Activated CD4-positive, alpha-beta T cell treated with anti-CD3 and anti-CD28 coated beads for 36 hours (primary cell): Measurements from ENCODE around the gene HNRNPL. TPM values are rescaled to one million over a fixed set of nuclear protein-coding genes. Genes with fewer than 3 reads are reported as not detected.
"Not testable (repeated sequence)": the region's sequence is repeated elsewhere in the genome, so short reads cannot be mapped to it uniquely, and the experiment has no call there.

Source experiments
- ATAC-seq: fragments of 200-7000 bp; cut with Tn5 transposase; one replicate; pipeline ENCODE4 v1.10.0; 2021; ENCODE audit warnings: mild to moderate bottlenecking, moderate library complexity
- CTCF ChIA-PET: fragments of 350-600 bp; sonication (Branson Sonifier 250); formaldehyde crosslinking; loops from one replicate; lab custom pipeline; 2021; ENCODE audit warnings: antibody characterized with exemption; lab: Charles Lee
- POLR2A ChIA-PET: fragments of 350-600 bp; sonication (Branson Sonifier 250); formaldehyde crosslinking; loops from one replicate; lab custom pipeline; 2021; ENCODE audit warnings: antibody characterized with exemption, inconsistent platforms; lab: Charles Lee
- DNase-seq: peaks from one replicate; pipeline ENCODE4 v3.0.0-alpha.2; 2020
- H3K27ac Mint-ChIP-seq: one replicate; pipeline ENCODE4 v1.8.0; 2021; ENCODE audit warnings: mixed read lengths
- H3K27me3 Mint-ChIP-seq: one replicate; pipeline ENCODE4 v1.8.0; 2021; ENCODE audit warnings: mixed read lengths
- H3K36me3 Mint-ChIP-seq: one replicate; pipeline ENCODE4 v1.8.0; 2021; ENCODE audit warnings: low read depth, mixed read lengths
- H3K4me1 Mint-ChIP-seq: one replicate; pipeline ENCODE4 v1.8.0; 2021; ENCODE audit warnings: mixed read lengths
- H3K4me3 Mint-ChIP-seq: one replicate; pipeline ENCODE4 v1.8.0; 2021; ENCODE audit warnings: mild to moderate bottlenecking, moderate library complexity, mixed read lengths
- H3K9me3 Mint-ChIP-seq: one replicate; pipeline ENCODE4 v1.8.0; 2021; ENCODE audit warnings: low read depth, mixed read lengths
- intact Hi-C, 2 experiments: fragments of 100-400 bp; cut with DNase I in 1 of 2; cut with micrococcal nuclease in 1 of 2; formaldehyde crosslinking; loops; one replicate each; pipeline versions ENCODE4 v1.14.2 to v1.15.1; 2022 to 2024; cut with DNase I, micrococcal nuclease
- total RNA-seq, 2 experiments: library from RNA; stranded (reverse); gene quantifications; one replicate each; pipeline ENCODE4 v1.2.3, GENCODE V29; 2021

HNRNPL gene
- total RNA-seq, 2 experiments from 2014 or later, result 714 to 722 TPM

DNA sequence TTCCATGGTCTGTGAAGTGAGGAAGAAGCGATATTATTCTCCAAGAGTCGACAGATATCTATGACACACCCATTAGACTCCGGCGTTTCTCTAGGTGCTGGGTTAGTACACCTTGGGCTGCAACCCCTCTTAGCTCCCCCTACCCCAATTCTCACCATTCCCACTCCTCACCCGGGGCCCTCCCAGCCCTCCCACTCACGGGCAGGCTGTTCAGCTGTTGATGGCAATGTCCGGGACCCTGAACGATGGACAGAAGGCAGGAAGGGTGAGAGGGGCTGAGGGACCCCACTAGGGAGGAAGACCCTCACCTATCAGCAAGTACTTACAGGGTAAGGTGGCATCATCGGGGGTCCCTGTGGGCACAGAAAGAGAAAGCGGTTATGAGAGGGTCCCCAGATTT lies 46.2 kb downstream of the HNRNPL start:
- H3K4me3 Mint-ChIP-seq, result no peak overlapping the region
- no peaks in the 10 kb centered on the region for H3K36me3 Mint-ChIP-seq
- H3K9me3 Mint-ChIP-seq, result no peaks in the 10 kb centered on the region
- ChIA-PET CTCF (no interaction called here), POLR2A (no interaction called here)
- no peak overlapping the region for H3K27ac Mint-ChIP-seq
- intact Hi-C loops, result no loop called here
- peaks cover 8% of the 10 kb centered on the region for H3K4me1 Mint-ChIP-seq
- ATAC-seq (no peak), DNase-seq (no peak)
- H3K27me3 Mint-ChIP-seq, result no peaks in the 10 kb centered on the region

DNA sequence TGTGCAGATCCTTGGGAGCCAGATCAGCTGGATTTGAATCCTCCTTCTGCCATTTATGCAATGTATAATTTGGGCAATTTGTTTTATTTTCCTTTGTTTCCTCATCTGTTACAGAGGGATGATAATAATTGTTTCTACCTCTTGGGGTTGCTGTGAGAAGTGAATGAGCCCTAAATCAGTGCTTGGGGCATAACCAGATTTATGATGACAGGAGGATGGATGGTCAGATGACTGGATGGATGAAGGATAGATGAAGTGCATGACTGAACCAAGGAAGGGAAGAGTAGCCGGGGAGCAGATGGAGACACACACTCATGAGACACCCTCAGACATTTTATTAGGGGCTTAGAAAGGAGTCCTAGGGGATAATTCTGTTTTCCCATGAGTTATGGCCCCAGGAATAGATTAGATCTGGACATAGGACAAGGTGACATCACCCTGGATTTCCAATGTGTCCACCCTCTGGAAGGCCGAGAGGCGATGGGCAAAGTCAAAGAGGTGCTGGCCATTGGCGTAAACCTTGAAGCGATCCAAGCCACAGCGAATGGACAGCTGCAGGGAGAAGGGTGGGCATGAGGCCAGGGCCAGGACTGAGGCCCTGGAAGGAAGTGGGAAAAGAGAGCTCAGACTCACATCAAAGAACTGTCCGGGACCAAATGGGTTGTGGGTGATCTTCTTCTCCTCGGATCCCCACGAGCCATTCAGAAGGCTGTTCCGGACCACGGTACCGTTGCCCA lies 48.3 kb downstream of the HNRNPL start:
- H3K36me3 Mint-ChIP-seq, result no peaks in the 10 kb centered on the region
- H3K4me1 Mint-ChIP-seq, result peaks cover 8% of the 10 kb centered on the region
- ChIA-PET CTCF (interaction anchor here (0.6 kb wide), 1 partner anchor 85 kb away, joined by 3 read pairs; no protein-coding TSS in a partner anchor), POLR2A (no interaction called here)
- no peaks in the 10 kb centered on the region for H3K9me3 Mint-ChIP-seq
- no peak overlapping the region for H3K27ac Mint-ChIP-seq
- no peak for ATAC-seq
- H3K4me3 Mint-ChIP-seq, result no peak overlapping the region
- DNase-seq, result no peak
- H3K27me3 Mint-ChIP-seq, result no peaks in the 10 kb centered on the region
- intact Hi-C loops, result no loop called here

DNA sequence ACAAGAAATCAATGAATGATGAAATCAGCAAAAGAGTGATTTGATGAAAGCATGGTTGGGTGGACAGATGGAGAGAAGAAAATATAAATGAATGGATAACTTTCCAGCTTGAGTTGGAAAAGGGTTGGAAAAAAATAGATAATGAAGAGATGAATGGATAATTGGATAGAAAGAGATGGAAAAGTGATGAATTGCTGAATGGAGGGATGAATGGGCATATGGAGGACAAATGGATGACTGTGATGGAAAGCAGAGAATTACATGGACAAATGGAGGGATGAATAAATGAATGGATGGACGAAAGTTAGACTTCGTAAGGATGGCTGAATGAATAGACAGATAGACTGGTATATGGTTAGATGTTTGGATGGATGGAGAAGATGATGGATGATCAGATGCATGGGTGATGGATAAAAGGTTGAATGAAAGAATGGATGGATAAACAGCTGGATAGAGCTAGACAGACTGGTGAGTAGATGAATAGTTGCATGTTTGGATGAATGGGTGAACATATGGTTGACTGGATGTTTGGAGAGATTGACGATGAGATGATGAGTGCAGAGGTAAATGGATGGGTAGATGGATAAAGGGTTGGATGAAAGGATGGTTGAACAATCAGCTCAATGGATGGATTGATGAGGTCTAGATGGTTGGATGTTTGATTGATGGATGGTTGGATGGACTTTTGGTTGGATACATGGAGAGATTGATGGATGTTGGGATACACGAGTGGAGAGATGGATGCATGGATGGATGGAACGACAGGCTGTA lies 49.0 kb downstream of the HNRNPL start:
- DNase-seq (no peak), ATAC-seq (no peak)
- POLR2A ChIA-PET, result no interaction called here
- Mint-ChIP-seq H3K36me3 (no peaks in the 10 kb centered on the region), H3K4me3 (no peak overlapping the region), H3K27ac (no peak overlapping the region), H3K4me1 (peaks cover 8% of the 10 kb centered on the region), H3K27me3 (no peaks in the 10 kb centered on the region), H3K9me3 (no peaks in the 10 kb centered on the region)
- CTCF ChIA-PET, result no interaction called here
- intact Hi-C loops, result no loop called here

DNA sequence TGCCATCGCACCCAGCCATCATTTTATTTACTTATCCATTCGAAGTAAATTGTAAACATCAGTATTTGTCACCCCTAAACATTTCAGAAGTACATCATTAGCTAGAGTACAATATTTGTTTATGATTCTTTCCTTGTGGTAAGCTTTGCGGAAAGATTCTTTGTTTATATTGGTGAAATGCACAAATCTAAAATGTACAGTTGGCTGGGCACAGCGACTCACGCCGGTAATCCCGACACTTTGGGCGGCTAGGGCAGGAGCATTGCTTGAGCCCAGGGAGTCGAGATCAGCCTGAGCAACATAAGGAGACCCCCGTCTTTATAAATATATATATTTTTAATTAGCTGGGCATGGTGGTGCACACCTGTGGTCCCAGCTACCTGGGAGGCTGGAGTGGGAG lies 50.7 kb downstream of the HNRNPL start:
- Mint-ChIP-seq H3K4me3 (no peak overlapping the region), H3K27ac (no peak overlapping the region), H3K27me3 (no peaks in the 10 kb centered on the region), H3K4me1 (peaks cover 3% of the 10 kb centered on the region), H3K36me3 (no peaks in the 10 kb centered on the region), H3K9me3 (no peaks in the 10 kb centered on the region)
- CTCF ChIA-PET, result interaction anchor here (1.6 kb wide), 1 partner anchor 29 kb away, joined by 6 read pairs; no protein-coding TSS in a partner anchor
- POLR2A ChIA-PET, result interaction anchor here (0.6 kb wide), 1 partner anchor 286 kb away, joined by 3 read pairs; no protein-coding TSS in a partner anchor
- no peak for ATAC-seq
- intact Hi-C loops, result loop anchor here in 1 of 2 experiments (5.0 kb wide), 1 partner anchor 37 kb away; no protein-coding TSS in a partner anchor
- no peak for DNase-seq

DNA sequence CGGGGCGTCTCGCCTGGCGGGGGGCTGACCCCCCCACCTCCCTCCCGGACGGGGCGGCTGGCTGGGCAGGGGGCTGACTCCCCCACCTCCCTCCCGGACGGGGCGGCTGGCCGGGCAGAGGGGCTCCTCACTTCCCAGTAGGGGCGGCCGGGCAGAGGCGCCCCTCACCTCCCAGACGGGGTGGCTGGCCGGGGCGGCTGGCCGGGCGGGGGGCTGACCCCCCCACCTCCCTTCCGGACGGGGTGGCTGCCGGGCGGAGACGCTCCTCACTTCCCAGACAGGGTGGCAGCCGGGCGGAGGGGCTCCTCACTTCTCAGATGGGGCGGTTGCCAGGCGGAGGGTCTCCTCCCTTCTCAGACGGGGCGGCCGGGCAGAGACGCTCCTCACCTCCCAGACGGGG lies 52.0 kb downstream of the HNRNPL start:
- H3K27ac Mint-ChIP-seq, H3K9me3 Mint-ChIP-seq, ATAC-seq, H3K27me3 Mint-ChIP-seq, POLR2A ChIA-PET, CTCF ChIA-PET, H3K4me3 Mint-ChIP-seq, H3K36me3 Mint-ChIP-seq, DNase-seq, H3K4me1 Mint-ChIP-seq: not testable (repeated sequence)
- intact Hi-C loops, result loop anchor here in 1 of 2 experiments (5.0 kb wide), 1 partner anchor 35 kb away; no protein-coding TSS in a partner anchor

DNA sequence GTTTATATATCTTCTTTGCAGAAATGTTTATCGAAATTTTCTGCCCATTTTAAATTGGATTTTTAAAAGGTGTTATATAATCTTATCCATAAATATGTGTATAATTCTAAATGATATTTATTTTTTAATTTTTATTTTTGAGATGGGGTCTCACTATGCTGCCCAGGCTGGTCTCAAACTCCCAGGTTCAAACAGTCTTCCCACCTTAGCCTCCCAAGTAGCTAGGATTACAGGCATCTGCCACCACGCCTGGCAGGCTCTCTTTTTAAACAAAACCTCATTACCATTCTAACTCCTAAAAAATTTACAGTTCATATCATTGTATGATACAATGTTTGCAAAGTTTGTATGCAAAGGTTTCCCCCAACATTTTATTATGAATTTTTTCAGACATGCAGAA lies 53.6 kb downstream of the HNRNPL start:
- DNase-seq (no peak), ATAC-seq (no peak)
- ChIA-PET CTCF (interaction anchor here (0.6 to 1.3 kb wide), 2 partner anchors 22 to 145 kb away, joined by 3 to 4 read pairs; no protein-coding TSS in a partner anchor), POLR2A (no interaction called here)
- intact Hi-C loops, result loop anchor here in 1 of 2 experiments (5.0 kb wide), 1 partner anchor 34 kb away; no protein-coding TSS in a partner anchor
- Mint-ChIP-seq H3K27me3 (no peaks in the 10 kb centered on the region), H3K9me3 (no peaks in the 10 kb centered on the region), H3K4me1 (peaks cover 6% of the 10 kb centered on the region), H3K36me3 (no peaks in the 10 kb centered on the region), H3K4me3 (no peak overlapping the region), H3K27ac (no peak overlapping the region)

DNA sequence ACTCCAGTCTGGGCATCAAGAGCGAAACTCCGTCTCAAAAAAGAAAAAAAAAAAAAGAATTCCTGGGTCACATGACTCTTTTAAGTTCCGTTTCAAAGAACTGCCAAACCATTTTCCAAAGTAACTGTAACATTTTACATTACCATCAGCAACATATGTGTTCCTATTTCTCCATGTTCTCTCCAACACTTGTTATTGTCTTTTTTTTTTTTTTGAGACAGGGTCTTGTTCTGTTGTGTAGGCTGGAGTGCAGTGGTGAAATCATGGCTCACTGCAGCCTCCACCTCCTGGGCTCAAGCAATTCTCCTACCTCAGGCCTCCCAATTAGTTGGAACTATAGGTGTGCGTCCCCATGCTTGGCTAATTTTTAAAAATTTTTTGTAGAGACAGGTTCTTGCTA lies 54.2 kb downstream of the HNRNPL start:
- ChIA-PET POLR2A (no interaction called here), CTCF (interaction anchor here (1.3 kb wide), 1 partner anchor 22 kb away, joined by 3 read pairs; no protein-coding TSS in a partner anchor)
- H3K27ac Mint-ChIP-seq, result no peak overlapping the region
- H3K27me3 Mint-ChIP-seq, result no peaks in the 10 kb centered on the region
- H3K36me3 Mint-ChIP-seq, result no peaks in the 10 kb centered on the region
- no peaks in the 10 kb centered on the region for H3K9me3 Mint-ChIP-seq
- H3K4me3 Mint-ChIP-seq, result no peak overlapping the region
- no peak for DNase-seq
- ATAC-seq, result no peak
- intact Hi-C loops, result loop anchor here in 1 of 2 experiments (5.0 kb wide), 1 partner anchor 33 kb away; no protein-coding TSS in a partner anchor
- peaks cover 6% of the 10 kb centered on the region for H3K4me1 Mint-ChIP-seq

DNA sequence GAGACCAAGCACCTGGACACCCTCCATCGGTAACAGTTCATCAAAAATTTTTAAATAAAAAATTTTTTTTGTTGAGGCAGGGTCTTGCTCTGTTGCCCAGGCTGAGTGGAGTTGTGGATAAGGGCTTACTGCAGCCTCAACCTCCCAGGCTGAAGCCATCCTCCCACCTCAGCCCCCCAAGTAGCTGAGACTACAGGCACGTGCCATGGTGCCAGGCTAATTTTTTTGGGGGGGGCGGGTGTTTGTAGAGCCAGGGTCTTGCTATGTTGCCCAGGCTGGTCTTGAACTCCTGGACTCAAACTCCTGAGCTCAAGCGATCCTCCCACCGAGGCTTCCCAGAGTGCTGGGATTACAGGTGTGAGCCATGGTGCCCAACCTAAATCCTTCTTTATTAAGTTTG lies 56.1 kb downstream of the HNRNPL start:
- DNase-seq (no peak), ATAC-seq (no peak)
- Mint-ChIP-seq H3K4me1 (peaks cover 4% of the 10 kb centered on the region), H3K4me3 (no peak overlapping the region), H3K27ac (no peak overlapping the region), H3K27me3 (no peaks in the 10 kb centered on the region), H3K36me3 (no peaks in the 10 kb centered on the region), H3K9me3 (no peaks in the 10 kb centered on the region)
- intact Hi-C loops, result loop anchor here in 1 of 2 experiments (2.0 kb wide), 1 partner anchor 19 kb away; no protein-coding TSS in a partner anchor
- ChIA-PET CTCF (interaction anchor here (0.8 to 1.7 kb wide), 2 partner anchors 24 to 38 kb away, joined by 3 to 9 read pairs; no protein-coding TSS in a partner anchor), POLR2A (no interaction called here)

DNA sequence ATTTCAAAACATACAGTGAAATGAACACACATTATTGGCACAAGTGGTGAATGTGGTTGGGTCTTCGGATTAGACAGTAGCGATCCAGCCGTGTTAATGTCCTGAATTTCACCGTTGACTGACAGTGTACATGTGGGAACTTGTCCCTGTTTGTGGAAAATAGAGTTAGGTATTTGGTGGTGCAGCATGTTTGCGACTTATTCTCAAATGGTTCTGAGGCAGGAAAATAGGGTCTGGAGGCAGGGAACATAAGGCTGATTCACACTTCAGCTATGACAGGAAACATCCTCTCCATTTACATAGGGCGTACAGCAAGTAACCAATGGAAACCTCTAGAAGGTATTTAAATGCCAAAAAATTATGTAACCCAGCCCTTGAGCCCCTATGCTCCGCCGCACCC lies 56.6 kb downstream of the HNRNPL start:
- H3K4me3 Mint-ChIP-seq, result no peak overlapping the region

DNA sequence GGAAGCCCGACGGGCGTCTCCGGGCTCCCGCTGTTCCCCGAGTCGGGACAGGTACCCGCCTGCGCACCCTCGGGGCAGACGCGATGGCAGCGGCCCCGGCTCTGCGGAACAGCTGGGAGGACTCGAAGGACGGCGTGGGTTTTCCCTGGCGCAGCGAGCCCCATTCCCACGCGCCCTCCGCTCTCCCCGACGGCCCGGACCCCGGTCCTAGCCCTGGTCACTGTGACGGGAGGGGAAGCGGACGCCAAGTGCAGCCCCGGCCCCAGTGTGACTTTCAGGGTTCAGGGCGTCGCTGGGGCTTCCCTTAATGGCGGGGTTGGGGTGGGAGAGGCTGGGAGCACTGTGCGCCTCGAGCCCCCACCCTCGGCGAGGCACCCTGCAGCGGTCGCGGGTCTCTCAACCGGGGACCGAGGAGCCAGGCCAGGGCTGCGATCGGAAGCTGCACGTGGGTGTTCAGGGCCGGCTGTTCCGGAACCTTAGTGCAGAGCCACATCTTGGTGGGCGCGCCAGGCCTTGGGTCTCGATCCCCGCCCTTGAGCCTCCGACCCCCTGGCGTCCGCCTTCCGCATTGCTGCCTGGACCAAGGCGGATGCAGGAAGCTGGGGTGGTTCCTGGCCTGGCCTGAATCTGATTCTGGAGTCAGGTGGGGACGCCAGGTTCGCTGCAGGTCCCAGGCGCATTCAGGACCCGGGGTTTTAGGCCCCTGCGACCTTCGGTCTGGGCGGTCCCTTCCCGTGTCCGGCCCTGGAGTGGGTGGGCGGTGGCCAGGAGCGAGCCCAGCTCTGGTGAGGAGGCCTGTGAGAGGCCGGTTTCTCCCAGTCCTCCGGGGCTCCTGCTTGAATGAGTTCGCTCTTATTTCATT lies 57.3 kb downstream of the HNRNPL start:
- Mint-ChIP-seq H3K27ac (no peak overlapping the region), H3K27me3 (no peaks in the 10 kb centered on the region), H3K4me1 (peaks cover 4% of the 10 kb centered on the region), H3K36me3 (no peaks in the 10 kb centered on the region), H3K9me3 (no peaks in the 10 kb centered on the region), H3K4me3 (peak overlapping the region; percentile 10)
- peak; percentile 17 for ATAC-seq
- intact Hi-C loops, result loop anchor here in 1 of 2 experiments (2.0 kb wide), 1 partner anchor 18 kb away; no protein-coding TSS in a partner anchor
- ChIA-PET CTCF (interaction anchor here (0.6 to 0.7 kb wide), 3 partner anchors 14 to 141 kb away, joined by 3 to 4 read pairs (median 4); no protein-coding TSS in a partner anchor), POLR2A (interaction anchor here (0.7 kb wide), 2 partner anchors 23 to 796 kb away, joined by 3 to 4 read pairs; no protein-coding TSS in a partner anchor)
- peak; percentile 64 for DNase-seq

More for the DNA sequence above, 56.6 kb downstream of the HNRNPL start:
- Mint-ChIP-seq H3K36me3 (no peaks in the 10 kb centered on the region), H3K4me1 (peaks cover 4% of the 10 kb centered on the region), H3K9me3 (no peaks in the 10 kb centered on the region), H3K27me3 (no peaks in the 10 kb centered on the region), H3K27ac (no peak overlapping the region)
- intact Hi-C loops, result loop anchor here in 1 of 2 experiments (2.0 kb wide), 1 partner anchor 18 kb away; no protein-coding TSS in a partner anchor
- CTCF ChIA-PET, result interaction anchor here (0.6 to 1.7 kb wide), 4 partner anchors 14 to 140 kb away, joined by 3 to 9 read pairs (median 4); no protein-coding TSS in a partner anchor
- no peak for ATAC-seq
- no peak for DNase-seq
- POLR2A ChIA-PET, result interaction anchor here (0.7 kb wide), 2 partner anchors 24 to 795 kb away, joined by 3 to 4 read pairs; no protein-coding TSS in a partner anchor
